K562 (cell line): ENCODE data around the gene CTSZ. TPM values are rescaled to one million over a fixed set of nuclear protein-coding genes. Genes with fewer than 3 reads are reported as not detected.

Experiments used
- ATAC-seq: fragments of 200-7000 bp; cut with Tn5 transposase; 3 replicates; pipeline ENCODE4 v1.9.1; 2020; ENCODE audit warnings: moderate library complexity
- BruUV-seq: library from RNA; stranded (reverse); fragments of 400-500 nt; replicated peaks from 2 replicates; lab custom pipeline; 2021; lab: Mats Ljungman, UMichigan
- CTCF ChIA-PET: fragments of 300-600 bp; formaldehyde crosslinking; extraction: SDS; loops from one replicate; lab custom pipeline; 2021; ENCODE audit warnings: low intra/inter-chr PET ratio; lab: Yijun Ruan, JAX
- POLR2A ChIA-PET: fragments of 300-600, 350-650 bp; sonication (Branson Sonifier 250); formaldehyde crosslinking; extraction: SDS; loops from one replicate; lab custom pipeline; 2021; ENCODE audit warnings: antibody characterized with exemption, inconsistent platforms; lab: Yijun Ruan, JAX
- DNase-seq, 4 experiments: peaks; one replicate each; pipeline versions ENCODE4 v3.0.0 to v3.0.0-alpha.2; 2011 to 2018; ENCODE audit warnings: low spot score in 3 of 4, mixed read lengths in 3 of 4; ENCODE audit errors: extremely low read depth in 1 of 4
- FAIRE-seq: peaks from 2 replicates; lab custom pipeline; 2011; peaks lifted over from hg19 to GRCh38; lab: Jason Lieb, UNC
- H2AFZ ChIP-seq: 2 replicates; pipeline ENCODE4 v1.6.0; 2011; ENCODE audit warnings: low read depth, low read length, control low read depth, inconsistent platforms
- H3K27ac ChIP-seq: fragments of 200-600 bp; 3 replicates; pipeline ENCODE4 v1.8.0; 2011; ENCODE audit warnings: low read depth, mild to moderate bottlenecking, control low read depth, inconsistent platforms, low read length, moderate library complexity, mixed read lengths; ENCODE audit errors: extremely low read depth
- H3K27me3 ChIP-seq, 2 experiments: fragments of 300-600 bp in 1 of 2; 2 replicates in 1 of 2; 3 replicates in 1 of 2; pipeline versions ENCODE4 v1.6.0 to v1.8.0; 2011; ENCODE audit warnings: inconsistent platforms in 2 of 2, low read length in 2 of 2, mild to moderate bottlenecking in 1 of 2, mixed read lengths in 1 of 2, moderate library complexity in 1 of 2; ENCODE audit not compliant: control insufficient read depth in 2 of 2, insufficient read depth in 2 of 2
- H3K36me3 ChIP-seq: fragments of 300-600 bp; 3 replicates; pipeline ENCODE4 v1.8.0; 2011; ENCODE audit warnings: mild to moderate bottlenecking, low read length, inconsistent platforms; ENCODE audit not compliant: control insufficient read depth, insufficient read depth
- H3K4me1 ChIP-seq, 2 experiments: fragments of 200-600 bp in 1 of 2; replicated peaks in 1 of 2; 2 replicates in 1 of 2; 3 replicates in 1 of 2; pipeline versions ENCODE4 v1.5.1 to v1.8.0; 2011; ENCODE audit warnings: inconsistent platforms in 2 of 2, low read length in 2 of 2, mild to moderate bottlenecking in 1 of 2, mixed read lengths in 1 of 2, moderate library complexity in 1 of 2; ENCODE audit not compliant: control insufficient read depth in 2 of 2, insufficient read depth in 2 of 2
- H3K4me2 ChIP-seq: 2 replicates; pipeline ENCODE4 v1.6.1; 2011; ENCODE audit warnings: low read length, control low read depth, inconsistent platforms, mixed read lengths; ENCODE audit not compliant: insufficient read depth
- H3K4me3 ChIP-seq: fragments of 200-600 bp; sonication (generic), shearing (Covaris generic); 2 replicates; pipeline ENCODE4 v1.5.1; 2016; ENCODE audit warnings: control low read depth, inconsistent platforms
- H3K79me2 ChIP-seq: fragments of 200-600 bp; 3 replicates; pipeline ENCODE4 v1.8.0; 2011; ENCODE audit warnings: low read length, inconsistent platforms; ENCODE audit not compliant: control insufficient read depth, insufficient read depth
- H3K9ac ChIP-seq, 2 experiments: 2 replicates each; pipeline versions ENCODE4 v1.6.0 to v1.6.1; 2011; ENCODE audit warnings: low read depth in 2 of 2, low read length in 2 of 2, control low read depth in 1 of 2, inconsistent platforms in 1 of 2, mild to moderate bottlenecking in 1 of 2, mixed read lengths in 1 of 2; ENCODE audit not compliant: insufficient read depth in 1 of 2
- H3K9me1 ChIP-seq: one replicate; pipeline ENCODE4 v1.6.0; 2011; ENCODE audit warnings: inconsistent platforms, mild to moderate bottlenecking, low read length, moderate library complexity; ENCODE audit not compliant: control insufficient read depth, insufficient read depth
- H3K9me3 ChIP-seq: replicated peaks from 2 replicates; pipeline ENCODE4 v1.5.1; 2011; ENCODE audit warnings: low read depth, low read length, inconsistent platforms; ENCODE audit not compliant: control insufficient read depth, insufficient read depth
- H4K20me1 ChIP-seq: replicated peaks from 2 replicates; pipeline ENCODE4 v1.6.1; 2011; ENCODE audit warnings: low read length, inconsistent platforms, mixed read lengths; ENCODE audit not compliant: control insufficient read depth, insufficient read depth
- WGBS: fragments of 100-300 bp; shearing (Covaris generic); methylation state at CpG from one replicate; pipeline ENCODE4 v1.1.6; 2016; ENCODE audit warnings: low coverage, mixed read lengths; ENCODE audit not compliant: insufficient coverage; ENCODE audit errors: missing lambda C conversion rate; 5-methylcytosine and 5-hydroxymethylcytosine counted together
- in situ Hi-C: fragments of 300-500 bp; cut with MboI; formaldehyde crosslinking; loops from 4 replicates; pipeline ENCODE4 v1.15.0; 2018; ENCODE audit warnings: inconsistent platforms, mixed read lengths
- intact Hi-C: fragments of 100-400 bp; cut with micrococcal nuclease; formaldehyde crosslinking; loops from 2 replicates; pipeline ENCODE4 v1.14.2; 2022
- polyA plus RNA-seq, 8 experiments: library from polyadenylated mRNA; depleted of rRNA in 4 of 8; stranded (reverse) in 5 of 8; unstranded in 3 of 8; fragments of >200 nt; fragmentation: Nextera tagmentation in 2 of 8; fragmentation: Illumina TruSeq in 1 of 8; extraction: Ambion mirVana in 2 of 8; extraction: Trizol in 1 of 8; gene quantifications; 2 replicates each; pipeline versions ENCODE4 v1.2.1 to v1.2.3, GENCODE V29; 2011 to 2014; ENCODE audit warnings: inconsistent platforms in 1 of 8, missing spikeins in 1 of 8
- total RNA-seq, 7 experiments: library from RNA; depleted of rRNA in 6 of 7; stranded (reverse); fragments of >200 nt in 6 of 7; fragmentation: Illumina TruSeq in 2 of 7; extraction: Trizol in 2 of 7; gene quantifications; 2 replicates each; pipeline versions ENCODE4 v1.2.1 to v1.2.3, GENCODE V29; 2011 to 2021; ENCODE audit warnings: low replicate concordance in 1 of 7
- TF ChIP-seq, protein P1 (sequence below), 3 experiments: IDR thresholded peaks in 2 of 3; conservative IDR thresholded peaks in 1 of 3; 2 replicates each; pipeline ENCODE4 v1.5.1; 2011 to 2012; ENCODE audit warnings: low read length in 3 of 3, mild to moderate bottlenecking in 3 of 3, control low read depth in 2 of 3, improper control_type of control experiment in 1 of 3, inconsistent platforms in 1 of 3, low read depth in 1 of 3, mixed read lengths in 1 of 3, moderate library complexity in 1 of 3; ENCODE audit not compliant: insufficient read depth in 2 of 3

CTSZ gene
- total and polyA plus RNA-seq, 9 of the 15 experiments (the other 6 are each of a cell fraction or from before 2014, with no cell fraction given): 1.6 to 143 (median 82.8) TPM

DNA sequence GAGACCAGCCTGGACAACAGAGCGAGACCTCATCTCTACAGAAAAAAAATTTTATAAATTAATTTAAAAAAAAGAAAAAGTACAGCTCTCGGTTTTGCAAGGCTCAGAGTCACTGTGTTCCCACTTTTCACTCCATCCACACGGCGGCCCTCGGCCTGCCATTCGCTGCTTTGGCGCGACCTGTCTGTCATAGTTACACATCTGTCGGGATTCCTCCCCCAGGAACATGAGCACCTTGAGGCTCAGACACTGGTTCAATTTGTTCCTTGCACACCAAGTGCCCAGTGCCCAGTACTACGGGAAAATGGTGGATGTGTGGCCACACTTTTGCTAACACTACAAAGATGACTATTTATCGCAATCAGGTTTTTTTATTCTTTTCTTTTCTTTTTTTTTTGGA lies 8.4 kb downstream of the CTSZ start:
- no TSS peak for BruUV-seq
- ChIA-PET POLR2A (interaction anchor here (1.3 to 2.4 kb wide), 3 partner anchors 9 to 21 kb away, joined by 3 to 6 read pairs (median 6); partner anchors contain the start of gene TUBB1), CTCF (no interaction called here)
- Histone ChIP-seq H3K27me3 (no peaks in the 10 kb centered on the region), H2AFZ (no peak overlapping the region), H3K36me3 (peaks cover 85% of the 10 kb centered on the region), H4K20me1 (peaks cover 5% of the 10 kb centered on the region; the same call in 1 of the 2 replicates), H3K4me2 (no peak overlapping the region), H3K27ac (no peak overlapping the region), H3K4me3 (no peak overlapping the region), H3K79me2 (0 out of 3 replicates have a peak, but pooled peaks cover 4% of the 10 kb centered on the region), H3K9me1 (no peaks in the 10 kb centered on the region), H3K9me3 (no peaks in the 10 kb centered on the region), H3K4me1 (peaks cover 0 to 31% of the 10 kb centered on the region in 2 experiments; a peak in 2 of 5 replicates), H3K9ac (no peak overlapping the region; a peak in 1 of 4 replicates)
- no peak for DNase-seq
- TF ChIP-seq, protein P1, sequence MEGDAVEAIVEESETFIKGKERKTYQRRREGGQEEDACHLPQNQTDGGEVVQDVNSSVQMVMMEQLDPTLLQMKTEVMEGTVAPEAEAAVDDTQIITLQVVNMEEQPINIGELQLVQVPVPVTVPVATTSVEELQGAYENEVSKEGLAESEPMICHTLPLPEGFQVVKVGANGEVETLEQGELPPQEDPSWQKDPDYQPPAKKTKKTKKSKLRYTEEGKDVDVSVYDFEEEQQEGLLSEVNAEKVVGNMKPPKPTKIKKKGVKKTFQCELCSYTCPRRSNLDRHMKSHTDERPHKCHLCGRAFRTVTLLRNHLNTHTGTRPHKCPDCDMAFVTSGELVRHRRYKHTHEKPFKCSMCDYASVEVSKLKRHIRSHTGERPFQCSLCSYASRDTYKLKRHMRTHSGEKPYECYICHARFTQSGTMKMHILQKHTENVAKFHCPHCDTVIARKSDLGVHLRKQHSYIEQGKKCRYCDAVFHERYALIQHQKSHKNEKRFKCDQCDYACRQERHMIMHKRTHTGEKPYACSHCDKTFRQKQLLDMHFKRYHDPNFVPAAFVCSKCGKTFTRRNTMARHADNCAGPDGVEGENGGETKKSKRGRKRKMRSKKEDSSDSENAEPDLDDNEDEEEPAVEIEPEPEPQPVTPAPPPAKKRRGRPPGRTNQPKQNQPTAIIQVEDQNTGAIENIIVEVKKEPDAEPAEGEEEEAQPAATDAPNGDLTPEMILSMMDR (IDR thresholded peaks at IDR 0.05 in 2 of 3, conservative IDR thresholded peaks at IDR 0.05 in 1 of 3; ENCODE audit: insufficient read depth in 2 of 3, low read depth in 1 of 3, low read length in 3 of 3): no peak
- in situ Hi-C loops: no loop called here
- intact Hi-C loops: no loop called here
- FAIRE-seq: no peak
- WGBS: 88% methylated on average over 11 of the region's 11 CpGs
- no peak for ATAC-seq
